Measurements from ENCODE around the gene EVA1C.

Gene EVA1C

DNA sequence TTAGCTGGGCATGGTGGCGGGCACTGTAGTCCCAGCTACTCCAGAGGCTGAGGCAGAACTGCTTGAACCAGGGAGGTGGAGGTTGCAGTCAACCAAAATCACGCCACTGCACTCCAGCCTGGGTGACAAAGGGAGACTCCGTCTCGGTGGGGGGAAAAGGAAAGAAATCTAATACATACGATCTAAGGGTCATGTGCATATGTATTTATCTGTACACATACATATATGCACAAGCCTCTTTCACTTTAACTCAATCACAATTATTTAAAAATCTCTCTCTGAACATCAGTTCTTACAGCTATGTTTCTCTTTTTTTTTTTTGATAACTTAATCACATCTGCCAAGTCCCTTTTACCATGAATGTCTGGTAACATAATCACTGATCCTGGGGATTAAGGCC, 34.7 kb downstream of the EVA1C start:
- no peak for TF ChIP-seq EGR1 (IDR thresholded peaks at IDR 0.05)
- no peak for TF ChIP-seq CREB1 (IDR thresholded peaks at IDR 0.05; ENCODE audit: low read depth)
- TF ChIP-seq FOXM1 (IDR thresholded peaks at IDR 0.05; ENCODE audit: borderline replicate concordance, low read depth): no peak
- TF ChIP-seq TCF12 (IDR thresholded peaks at IDR 0.05; ENCODE audit: low read depth): no peak
- TF ChIP-seq TAF1 (IDR thresholded peaks at IDR 0.05; ENCODE audit: low read depth): no peak
- TF ChIP-seq, protein P1, sequence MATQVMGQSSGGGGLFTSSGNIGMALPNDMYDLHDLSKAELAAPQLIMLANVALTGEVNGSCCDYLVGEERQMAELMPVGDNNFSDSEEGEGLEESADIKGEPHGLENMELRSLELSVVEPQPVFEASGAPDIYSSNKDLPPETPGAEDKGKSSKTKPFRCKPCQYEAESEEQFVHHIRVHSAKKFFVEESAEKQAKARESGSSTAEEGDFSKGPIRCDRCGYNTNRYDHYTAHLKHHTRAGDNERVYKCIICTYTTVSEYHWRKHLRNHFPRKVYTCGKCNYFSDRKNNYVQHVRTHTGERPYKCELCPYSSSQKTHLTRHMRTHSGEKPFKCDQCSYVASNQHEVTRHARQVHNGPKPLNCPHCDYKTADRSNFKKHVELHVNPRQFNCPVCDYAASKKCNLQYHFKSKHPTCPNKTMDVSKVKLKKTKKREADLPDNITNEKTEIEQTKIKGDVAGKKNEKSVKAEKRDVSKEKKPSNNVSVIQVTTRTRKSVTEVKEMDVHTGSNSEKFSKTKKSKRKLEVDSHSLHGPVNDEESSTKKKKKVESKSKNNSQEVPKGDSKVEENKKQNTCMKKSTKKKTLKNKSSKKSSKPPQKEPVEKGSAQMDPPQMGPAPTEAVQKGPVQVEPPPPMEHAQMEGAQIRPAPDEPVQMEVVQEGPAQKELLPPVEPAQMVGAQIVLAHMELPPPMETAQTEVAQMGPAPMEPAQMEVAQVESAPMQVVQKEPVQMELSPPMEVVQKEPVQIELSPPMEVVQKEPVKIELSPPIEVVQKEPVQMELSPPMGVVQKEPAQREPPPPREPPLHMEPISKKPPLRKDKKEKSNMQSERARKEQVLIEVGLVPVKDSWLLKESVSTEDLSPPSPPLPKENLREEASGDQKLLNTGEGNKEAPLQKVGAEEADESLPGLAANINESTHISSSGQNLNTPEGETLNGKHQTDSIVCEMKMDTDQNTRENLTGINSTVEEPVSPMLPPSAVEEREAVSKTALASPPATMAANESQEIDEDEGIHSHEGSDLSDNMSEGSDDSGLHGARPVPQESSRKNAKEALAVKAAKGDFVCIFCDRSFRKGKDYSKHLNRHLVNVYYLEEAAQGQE (IDR thresholded peaks at IDR 0.05; ENCODE audit: low read depth): no peak
- no peak for TF ChIP-seq EP300 (IDR thresholded peaks at IDR 0.05; ENCODE audit: borderline replicate concordance)

DNA sequence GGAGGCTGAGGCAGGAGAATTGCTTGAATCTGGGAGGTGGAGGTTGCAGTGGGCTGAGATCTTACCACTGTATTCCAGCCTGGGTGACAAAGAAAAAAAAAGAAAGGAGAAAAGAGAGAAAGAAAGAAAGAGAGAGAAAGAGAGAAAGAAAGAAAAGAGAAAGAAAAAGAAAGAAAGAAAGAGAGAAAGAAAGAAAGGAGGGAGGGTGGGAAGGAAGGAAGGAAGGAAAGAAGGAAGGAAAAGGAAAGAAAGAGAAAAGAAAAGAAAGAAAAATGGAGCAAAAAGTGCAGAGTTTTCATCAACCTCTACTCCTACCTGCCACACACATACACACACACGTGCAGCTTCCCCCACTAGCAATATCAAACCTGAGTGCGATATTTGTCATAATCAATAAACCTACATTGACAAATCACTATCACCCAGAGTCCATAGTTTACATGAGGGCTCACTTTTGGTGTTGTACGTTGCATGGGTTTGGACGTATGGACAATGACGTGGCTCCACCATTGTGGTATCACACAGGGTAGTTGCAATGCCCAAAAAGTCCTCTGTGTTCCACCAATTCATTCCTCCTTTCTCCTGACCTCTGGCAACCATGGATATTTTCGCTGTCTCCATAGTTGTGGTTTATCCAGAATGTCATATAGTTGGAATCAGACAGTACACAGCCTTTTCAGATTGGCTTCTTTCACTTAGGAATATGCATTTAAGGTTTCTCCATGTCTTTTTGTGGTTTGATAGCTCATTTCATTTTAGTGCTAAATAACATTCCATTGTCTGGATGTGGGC, 36.5 kb downstream of the EVA1C start:
- TF ChIP-seq TEAD4 (IDR thresholded peaks at IDR 0.05): no peak
- TF ChIP-seq ZBTB7A (IDR thresholded peaks at IDR 0.05; ENCODE audit: low read depth): no peak
- TF ChIP-seq RAD21 (IDR thresholded peaks at IDR 0.05; ENCODE audit: low read depth): no peak
- no peak for TF ChIP-seq TCF12 (IDR thresholded peaks at IDR 0.05; ENCODE audit: low read depth)
- TF ChIP-seq EP300 (IDR thresholded peaks at IDR 0.05; ENCODE audit: borderline replicate concordance): no peak
- TF ChIP-seq CREB1 (IDR thresholded peaks at IDR 0.05; ENCODE audit: low read depth): no peak
- TF ChIP-seq NFIC (IDR thresholded peaks at IDR 0.05): no peak
- no peak for TF ChIP-seq YY1 (IDR thresholded peaks at IDR 0.05; ENCODE audit: low read depth)
- no peak for TF ChIP-seq EGR1 (IDR thresholded peaks at IDR 0.05)
- TF ChIP-seq, protein P1 (IDR thresholded peaks at IDR 0.05; ENCODE audit: low read depth): no peak
- TF ChIP-seq, protein P2, sequence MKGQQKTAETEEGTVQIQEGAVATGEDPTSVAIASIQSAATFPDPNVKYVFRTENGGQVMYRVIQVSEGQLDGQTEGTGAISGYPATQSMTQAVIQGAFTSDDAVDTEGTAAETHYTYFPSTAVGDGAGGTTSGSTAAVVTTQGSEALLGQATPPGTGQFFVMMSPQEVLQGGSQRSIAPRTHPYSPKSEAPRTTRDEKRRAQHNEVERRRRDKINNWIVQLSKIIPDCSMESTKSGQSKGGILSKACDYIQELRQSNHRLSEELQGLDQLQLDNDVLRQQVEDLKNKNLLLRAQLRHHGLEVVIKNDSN (IDR thresholded peaks at IDR 0.05): no peak
- TF ChIP-seq FOXM1 (IDR thresholded peaks at IDR 0.05; ENCODE audit: borderline replicate concordance, low read depth): no peak
- TF ChIP-seq, protein P3, sequence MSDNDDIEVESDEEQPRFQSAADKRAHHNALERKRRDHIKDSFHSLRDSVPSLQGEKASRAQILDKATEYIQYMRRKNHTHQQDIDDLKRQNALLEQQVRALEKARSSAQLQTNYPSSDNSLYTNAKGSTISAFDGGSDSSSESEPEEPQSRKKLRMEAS (IDR thresholded peaks at IDR 0.05): no peak
- TF ChIP-seq TAF1 (IDR thresholded peaks at IDR 0.05; ENCODE audit: low read depth): no peak
- no peak for TF ChIP-seq CEBPB (IDR thresholded peaks at IDR 0.05)

DNA sequence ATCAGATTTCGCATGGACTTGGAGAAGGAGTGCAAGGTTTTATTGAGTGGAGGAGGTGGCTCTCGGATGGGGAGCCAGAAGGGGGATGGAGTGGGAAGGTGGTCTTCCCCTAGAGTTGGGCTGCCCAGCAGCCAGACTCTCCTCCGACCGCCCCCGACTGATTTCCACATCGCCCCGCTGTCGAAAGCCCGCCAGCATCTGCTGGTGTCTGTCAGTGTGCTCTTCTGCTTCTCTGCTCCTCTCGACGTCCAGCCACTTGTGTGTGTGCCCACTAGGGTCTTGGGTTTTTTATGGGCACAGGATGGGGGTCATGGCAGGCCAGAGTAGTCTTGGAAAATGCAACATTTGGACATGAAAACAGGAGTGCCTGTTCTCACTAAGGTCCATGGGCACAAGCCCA, 40.1 kb downstream of the EVA1C start:
- TF ChIP-seq NFIC (IDR thresholded peaks at IDR 0.05) (no peak), ZBTB7A (IDR thresholded peaks at IDR 0.05; ENCODE audit: low read depth) (no peak), FOXM1 (IDR thresholded peaks at IDR 0.05; ENCODE audit: borderline replicate concordance, low read depth) (no peak), EP300 (IDR thresholded peaks at IDR 0.05; ENCODE audit: borderline replicate concordance) (no peak), TCF12 (IDR thresholded peaks at IDR 0.05; ENCODE audit: low read depth) (no peak), RAD21 (IDR thresholded peaks at IDR 0.05; ENCODE audit: low read depth) (no peak), CREB1 (IDR thresholded peaks at IDR 0.05; ENCODE audit: low read depth) (no peak)

DNA sequence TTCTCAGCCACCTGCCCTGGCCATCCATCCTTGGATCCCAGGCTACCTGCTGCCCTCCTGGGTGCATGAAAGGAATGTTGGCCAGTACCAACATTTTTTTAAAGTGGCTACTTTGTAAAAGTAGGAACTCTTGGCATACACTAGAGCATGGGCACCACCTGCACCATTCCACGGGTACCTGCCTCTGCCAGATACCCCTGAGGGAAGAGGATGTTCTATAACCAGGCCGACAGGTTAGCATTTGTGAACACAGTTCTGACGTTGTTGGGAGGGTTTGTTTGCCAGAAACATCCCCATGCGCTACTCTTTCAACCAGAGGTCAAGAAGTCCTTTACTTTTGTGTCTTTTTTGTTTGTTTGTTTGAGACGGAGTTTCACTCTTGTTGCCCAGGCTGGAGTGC, 43.0 kb downstream of the EVA1C start:
- TF ChIP-seq CEBPB (IDR thresholded peaks at IDR 0.05): no peak
- no peak for TF ChIP-seq YY1 (IDR thresholded peaks at IDR 0.05; ENCODE audit: low read depth)
- no peak for TF ChIP-seq RAD21 (IDR thresholded peaks at IDR 0.05; ENCODE audit: low read depth)
- TF ChIP-seq NFIC (IDR thresholded peaks at IDR 0.05): no peak
- TF ChIP-seq FOXM1 (IDR thresholded peaks at IDR 0.05; ENCODE audit: borderline replicate concordance, low read depth): no peak
- no peak for TF ChIP-seq EGR1 (IDR thresholded peaks at IDR 0.05)
- TF ChIP-seq, protein P1 (IDR thresholded peaks at IDR 0.05; ENCODE audit: low read depth): no peak
- TF ChIP-seq CREB1 (IDR thresholded peaks at IDR 0.05; ENCODE audit: low read depth): no peak
- TF ChIP-seq EP300 (IDR thresholded peaks at IDR 0.05; ENCODE audit: borderline replicate concordance): no peak
- TF ChIP-seq, protein P2 (IDR thresholded peaks at IDR 0.05): no peak
- no peak for TF ChIP-seq ZBTB7A (IDR thresholded peaks at IDR 0.05; ENCODE audit: low read depth)
- no peak for TF ChIP-seq TAF1 (IDR thresholded peaks at IDR 0.05; ENCODE audit: low read depth)
- TF ChIP-seq, protein P3 (IDR thresholded peaks at IDR 0.05): no peak
- TF ChIP-seq TEAD4 (IDR thresholded peaks at IDR 0.05): no peak
- TF ChIP-seq TCF12 (IDR thresholded peaks at IDR 0.05; ENCODE audit: low read depth): no peak
